22Rv1 (cell line): ENCODE results near the gene PLB1.

Source experiments
- ZFX ChIP-seq: fragments of 450-650 bp; IDR thresholded peaks from 2 replicates; pipeline ENCODE4 v1.6.1; 2017; ENCODE audit warnings: antibody characterized with exemption, borderline replicate concordance
- TF ChIP-seq, protein P1 (sequence below): fragments of 450-650 bp; IDR thresholded peaks from 2 replicates; pipeline ENCODE4 v1.5.1; 2017; ENCODE audit warnings: mild to moderate bottlenecking

DNA sequence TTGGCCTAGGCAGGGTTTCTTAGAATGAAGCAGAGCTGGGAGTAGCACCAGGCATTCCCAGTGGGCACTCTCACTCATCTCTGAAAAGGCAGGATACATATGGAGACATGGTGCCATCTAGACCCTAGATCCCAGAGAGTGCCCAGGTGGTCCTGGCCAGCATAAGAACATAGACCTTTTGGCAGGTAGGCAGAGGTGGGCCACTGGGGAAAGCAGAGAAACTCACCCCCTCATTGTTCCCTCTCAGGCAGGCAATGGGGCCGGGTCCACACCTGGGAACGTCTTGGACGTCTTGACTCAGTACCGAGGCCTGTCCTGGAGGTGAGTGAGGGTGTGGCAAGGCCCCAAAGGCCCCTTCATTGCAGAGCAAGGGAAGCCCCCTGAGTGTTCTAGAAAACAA is 69.2 kb downstream of the PLB1 start:
- TF ChIP-seq, protein P1, sequence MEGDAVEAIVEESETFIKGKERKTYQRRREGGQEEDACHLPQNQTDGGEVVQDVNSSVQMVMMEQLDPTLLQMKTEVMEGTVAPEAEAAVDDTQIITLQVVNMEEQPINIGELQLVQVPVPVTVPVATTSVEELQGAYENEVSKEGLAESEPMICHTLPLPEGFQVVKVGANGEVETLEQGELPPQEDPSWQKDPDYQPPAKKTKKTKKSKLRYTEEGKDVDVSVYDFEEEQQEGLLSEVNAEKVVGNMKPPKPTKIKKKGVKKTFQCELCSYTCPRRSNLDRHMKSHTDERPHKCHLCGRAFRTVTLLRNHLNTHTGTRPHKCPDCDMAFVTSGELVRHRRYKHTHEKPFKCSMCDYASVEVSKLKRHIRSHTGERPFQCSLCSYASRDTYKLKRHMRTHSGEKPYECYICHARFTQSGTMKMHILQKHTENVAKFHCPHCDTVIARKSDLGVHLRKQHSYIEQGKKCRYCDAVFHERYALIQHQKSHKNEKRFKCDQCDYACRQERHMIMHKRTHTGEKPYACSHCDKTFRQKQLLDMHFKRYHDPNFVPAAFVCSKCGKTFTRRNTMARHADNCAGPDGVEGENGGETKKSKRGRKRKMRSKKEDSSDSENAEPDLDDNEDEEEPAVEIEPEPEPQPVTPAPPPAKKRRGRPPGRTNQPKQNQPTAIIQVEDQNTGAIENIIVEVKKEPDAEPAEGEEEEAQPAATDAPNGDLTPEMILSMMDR, result no peak
- no peak for TF ChIP-seq ZFX
